H1 (cell line): ENCODE results near the gene PRSS53. TPM values are rescaled to one million over a fixed set of nuclear protein-coding genes. Genes with fewer than 3 reads are reported as not detected.

Source experiments
- ASH2L ChIP-seq: fragments of 200-600, 300-600 bp; sonication (generic); IDR thresholded peaks from one replicate; pipeline ENCODE4 v1.7.1; 2017; ENCODE audit warnings: low read length
- ATF3 ChIP-seq: IDR thresholded peaks from 2 replicates; pipeline ENCODE4 v1.6.1; 2011; ENCODE audit warnings: low read depth, mild to moderate bottlenecking, low read length; ENCODE audit not compliant: insufficient read depth
- BACH1 ChIP-seq: IDR thresholded peaks from 2 replicates; pipeline ENCODE4 v1.6.1; 2012; ENCODE audit warnings: low read length, improper control_type of control experiment
- E2F6 ChIP-seq: IDR thresholded peaks from 2 replicates; pipeline ENCODE4 v1.6.1; 2012; ENCODE audit warnings: inconsistent platforms
- EGR1 ChIP-seq: IDR thresholded peaks from 2 replicates; pipeline ENCODE4 v1.6.1; 2011; ENCODE audit warnings: low read depth, low read length, borderline replicate concordance
- FOSL1 ChIP-seq: IDR thresholded peaks from 2 replicates; pipeline ENCODE4 v1.6.1; 2011; ENCODE audit warnings: mild to moderate bottlenecking, low read depth, low read length, moderate library complexity; ENCODE audit not compliant: insufficient read depth
- HDAC6 ChIP-seq: IDR thresholded peaks from one replicate; pipeline ENCODE4 v1.7.1; 2012; ENCODE audit warnings: low read depth, mild to moderate bottlenecking, inconsistent platforms, low read length, moderate library complexity
- JUND ChIP-seq: IDR thresholded peaks from 2 replicates; pipeline ENCODE4 v1.6.1; 2011; ENCODE audit warnings: mild to moderate bottlenecking, improper control_type of control experiment, low read length
- MAFK ChIP-seq: IDR thresholded peaks from 2 replicates; pipeline ENCODE4 v1.6.1; 2012; ENCODE audit warnings: low read depth, mild to moderate bottlenecking, improper control_type of control experiment, low read length
- MAX ChIP-seq: IDR thresholded peaks from 2 replicates; pipeline ENCODE4 v1.6.1; 2012; ENCODE audit warnings: inconsistent platforms
- PHF8 ChIP-seq: fragments of 200-600 bp; sonication (generic); conservative IDR thresholded peaks from 2 replicates; pipeline ENCODE4 v1.7.1; 2012; ENCODE audit warnings: low read depth, mild to moderate bottlenecking, inconsistent platforms, low read length, moderate library complexity
- RAD21 ChIP-seq, 2 experiments: IDR thresholded peaks in 1 of 2; conservative IDR thresholded peaks in 1 of 2; 2 replicates each; pipeline ENCODE4 v1.6.1; 2011; ENCODE audit warnings: low read depth in 2 of 2, low read length in 2 of 2, improper control_type of control experiment in 1 of 2, inconsistent platforms in 1 of 2, mild to moderate bottlenecking in 1 of 2, moderate library complexity in 1 of 2
- USF2 ChIP-seq: IDR thresholded peaks from 2 replicates; pipeline ENCODE4 v1.6.1; 2011; ENCODE audit warnings: low read length, improper control_type of control experiment
- YY1 ChIP-seq: IDR thresholded peaks from 2 replicates; pipeline ENCODE4 v1.6.1; 2011; ENCODE audit warnings: low read depth, mild to moderate bottlenecking, low read length
- polyA plus RNA-seq, 7 experiments: library from polyadenylated mRNA; depleted of rRNA in 3 of 7; stranded (reverse) in 5 of 7; unstranded in 2 of 7; fragments of >200 nt in 5 of 7; fragments of 200-250 nt in 2 of 7; gene quantifications; 1 replicate in 5 of 7; 2 replicates in 1 of 7; 4 replicates in 1 of 7; pipeline versions ENCODE4 v1.2.1 to v1.2.3, GENCODE V29; 2011 to 2013; ENCODE audit warnings: missing spikeins in 2 of 7, mixed read lengths in 2 of 7
- total RNA-seq: library from RNA; stranded (reverse); fragmentation: NEBNext Ultra II Directional; extraction: Animal tissue kit (Norgen Biotek cat#: 25700); gene quantifications from 2 replicates; pipeline ENCODE4 v1.2.1, GENCODE V29; 2021

The PRSS53 gene
- total and polyA plus RNA-seq, 2 of the 8 experiments (the other 6 are each of a cell fraction or from before 2014, with no cell fraction given) = 1.7 to 2.6 TPM

- TF ChIP-seq YY1 = no peak
- TF ChIP-seq USF2 = 0 out of 2 replicates have a peak, but pooled peaks have one; percentile 19
- TF ChIP-seq FOSL1 = no peak
- no peak for TF ChIP-seq MAFK
- TF ChIP-seq ASH2L = no peak
- TF ChIP-seq HDAC6 = no peak
- peak; percentile 44; the same call in 1 of the 2 replicates for TF ChIP-seq E2F6
- TF ChIP-seq RAD21 (IDR thresholded peaks at IDR 0.05 in 1 of 2, conservative IDR thresholded peaks at IDR 0.05 in 1 of 2; ENCODE audit: low read depth in 2 of 2, low read length in 2 of 2) = peak; percentile 43 to 53
- TF ChIP-seq ATF3 = no peak
- TF ChIP-seq BACH1 = peak; percentile 53; the same call in 1 of the 2 replicates
- TF ChIP-seq JUND = no peak
- TF ChIP-seq PHF8 = no peak
- TF ChIP-seq MAX = peak; percentile 75
- no peak for TF ChIP-seq EGR1
These were observed 17.0 kb upstream of the PRSS53 start (continued) for GRCh38 chr16:31105677-31106213.
